Renal cortical epithelial cell (primary cell): ENCODE data around the gene CA4. TPM values are rescaled to one million over a fixed set of nuclear protein-coding genes. Genes with fewer than 3 reads are reported as not detected.
"Not testable (repeated sequence)": the region's sequence is repeated elsewhere in the genome, so short reads cannot be mapped to it uniquely, and the experiment has no call there.

Experiments
- DNase-seq: peaks from one replicate; pipeline ENCODE4 v3.0.0-alpha.2; 2011; ENCODE audit warnings: low read depth
- total RNA-seq: library from RNA; depleted of rRNA; stranded (reverse); fragments of >200 nt; gene quantifications from 2 replicates; pipeline ENCODE4 v1.2.3, GENCODE V29; 2014

Gene CA4
- total RNA-seq = 0.45 TPM in 1 of 2 replicates, not detected in the other

GRCh38 chr17:60149691-60150582 lies at the start of gene CA4:
TSS of gene CA4 (plus strand) at chr17:60149973. CDS start at chr17:60150035, 62 bp downstream.
- no peak for DNase-seq

- not testable (repeated sequence) for DNase-seq
Observed at GRCh38 chr17:60100577-60100976, 49.2 kb upstream of the CA4 start.

GRCh38 chr17:60102015-60102631 lies 47.6 kb upstream of the CA4 start:
- not testable (repeated sequence) for DNase-seq

GRCh38 chr17:60102632-60103096 lies 47.1 kb upstream of the CA4 start:
- DNase-seq = no peak

GRCh38 chr17:60103957-60104356 lies 45.8 kb upstream of the CA4 start:
- DNase-seq = no peak

- no peak for DNase-seq
Observed at GRCh38 chr17:60106340-60107059, 43.3 kb upstream of the CA4 start.

GRCh38 chr17:60107526-60108257 lies 42.1 kb upstream of the CA4 start:
- no peak for DNase-seq

- not testable (repeated sequence) for DNase-seq
Observed at GRCh38 chr17:60108309-60108708, 41.5 kb upstream of the CA4 start.

- DNase-seq = no peak
Observed at GRCh38 chr17:60108712-60109111, 41.1 kb upstream of the CA4 start.

- no peak for DNase-seq
Observed at GRCh38 chr17:60109161-60109560, 40.6 kb upstream of the CA4 start.

- DNase-seq = no peak
Observed at GRCh38 chr17:60110586-60110985, 39.2 kb upstream of the CA4 start.

- DNase-seq = not testable (repeated sequence)
Observed at GRCh38 chr17:60111661-60112060, 38.1 kb upstream of the CA4 start.

GRCh38 chr17:60115364-60115763 lies 34.4 kb upstream of the CA4 start:
- not testable (repeated sequence) for DNase-seq

GRCh38 chr17:60116196-60116595 lies 33.6 kb upstream of the CA4 start:
- not testable (repeated sequence) for DNase-seq

GRCh38 chr17:60119162-60119561 lies 30.6 kb upstream of the CA4 start:
- not testable (repeated sequence) for DNase-seq

- DNase-seq = not testable (repeated sequence)
Observed at GRCh38 chr17:60119807-60120748, 29.7 kb upstream of the CA4 start.

GRCh38 chr17:60127068-60128064 lies 22.4 kb upstream of the CA4 start:
- no peak for DNase-seq

GRCh38 chr17:60128171-60128859 lies 21.5 kb upstream of the CA4 start:
- no peak for DNase-seq
